ENCODE results near the gene TTC7B.

TTC7B gene

GRCh38 chr14:90773705-90774104 is 42.5 kb downstream of the TTC7B start:
- H3K36me3 ChIP-seq (ENCODE audit: insufficient read depth, low read length): peaks cover 26% of the 10 kb centered on the region
- no peaks in the 10 kb centered on the region for H3K4me1 ChIP-seq (ENCODE audit: insufficient read depth, low read length)
- no peak overlapping the region for H3K4me3 ChIP-seq (ENCODE audit: low read length)
- H3K9me3 ChIP-seq (ENCODE audit: low read length): peaks cover 4% of the 10 kb centered on the region
- H2AFZ ChIP-seq (ENCODE audit: low read depth, low read length): no peak overlapping the region
- H3K27me3 ChIP-seq (ENCODE audit: insufficient read depth, low read length): no peaks in the 10 kb centered on the region

DNA sequence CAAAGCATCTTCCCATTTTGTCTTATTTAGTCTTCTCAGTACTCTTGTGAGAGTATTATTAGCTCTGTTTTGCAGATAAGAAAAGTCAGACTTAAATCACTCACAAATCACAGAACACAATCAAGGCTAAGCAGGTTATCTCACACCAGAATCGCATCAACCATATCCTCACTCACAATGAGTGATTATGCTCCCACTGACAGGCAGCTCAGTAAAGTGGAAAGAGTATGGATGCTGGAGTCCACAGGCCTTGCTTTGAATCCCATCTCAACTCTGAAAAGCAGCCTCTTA is 43.1 kb downstream of the TTC7B start:
- peaks cover 22% of the 10 kb centered on the region for H3K36me3 ChIP-seq (ENCODE audit: insufficient read depth, low read length)
- no peaks in the 10 kb centered on the region for H3K27me3 ChIP-seq (ENCODE audit: insufficient read depth, low read length)
- no peak overlapping the region for H3K4me3 ChIP-seq (ENCODE audit: low read length)
- no peaks in the 10 kb centered on the region for H3K4me1 ChIP-seq (ENCODE audit: insufficient read depth, low read length)
- H3K9me3 ChIP-seq (ENCODE audit: low read length): peaks cover 9% of the 10 kb centered on the region
- no peak overlapping the region for H2AFZ ChIP-seq (ENCODE audit: low read depth, low read length)

DNA sequence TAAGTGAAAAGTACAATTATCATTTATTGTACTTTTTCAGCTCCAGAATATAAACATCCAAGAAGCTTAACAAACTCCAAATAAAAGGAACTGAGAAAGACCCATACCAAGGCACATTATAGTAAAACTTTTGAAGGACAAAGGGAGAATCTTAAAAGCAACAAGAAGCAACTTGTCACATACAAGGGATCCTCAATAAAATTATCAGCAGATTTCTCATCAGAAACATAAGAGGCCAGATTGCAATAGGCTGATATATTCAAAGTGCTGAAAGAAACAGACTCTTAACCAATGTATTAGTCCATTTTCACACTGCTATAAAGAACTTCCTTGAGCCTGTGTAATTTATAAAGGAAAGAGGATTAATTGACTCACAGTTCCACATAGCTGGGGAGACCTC is 48.3 kb downstream of the TTC7B start:
- no peaks in the 10 kb centered on the region for H3K4me1 ChIP-seq (ENCODE audit: insufficient read depth, low read length)
- H3K27me3 ChIP-seq (ENCODE audit: insufficient read depth, low read length): no peaks in the 10 kb centered on the region
- H2AFZ ChIP-seq (ENCODE audit: low read depth, low read length): no peak overlapping the region
- H3K4me3 ChIP-seq (ENCODE audit: low read length): no peak overlapping the region
- H3K36me3 ChIP-seq (ENCODE audit: insufficient read depth, low read length): peaks cover 34% of the 10 kb centered on the region
- H3K9me3 ChIP-seq (ENCODE audit: low read length): peaks cover 18% of the 10 kb centered on the region

- Histone ChIP-seq H2AFZ (ENCODE audit: low read depth, low read length) (no peak overlapping the region), H3K36me3 (ENCODE audit: insufficient read depth, low read length) (no peaks in the 10 kb centered on the region), H3K9me3 (ENCODE audit: low read length) (peaks cover 1% of the 10 kb centered on the region), H3K27me3 (ENCODE audit: insufficient read depth, low read length) (no peaks in the 10 kb centered on the region), H3K4me1 (ENCODE audit: insufficient read depth, low read length) (peaks cover 6% of the 10 kb centered on the region), H3K4me3 (ENCODE audit: low read length) (no peak overlapping the region)
Observed at GRCh38 chr14:90760591-90761316, 55.5 kb downstream of the TTC7B start.

GRCh38 chr14:90760078-90760444 is 56.2 kb downstream of the TTC7B start:
- Histone ChIP-seq H3K9me3 (ENCODE audit: low read length) (peaks cover 1% of the 10 kb centered on the region), H3K4me1 (ENCODE audit: insufficient read depth, low read length) (peaks cover 6% of the 10 kb centered on the region), H2AFZ (ENCODE audit: low read depth, low read length) (no peak overlapping the region), H3K4me3 (ENCODE audit: low read length) (no peak overlapping the region), H3K36me3 (ENCODE audit: insufficient read depth, low read length) (no peaks in the 10 kb centered on the region), H3K27me3 (ENCODE audit: insufficient read depth, low read length) (no peaks in the 10 kb centered on the region)

- no peak overlapping the region for H3K4me3 ChIP-seq (ENCODE audit: low read length)
- H2AFZ ChIP-seq (ENCODE audit: low read depth, low read length): no peak overlapping the region
- peaks cover 6% of the 10 kb centered on the region for H3K4me1 ChIP-seq (ENCODE audit: insufficient read depth, low read length)
- H3K27me3 ChIP-seq (ENCODE audit: insufficient read depth, low read length): no peaks in the 10 kb centered on the region
- no peaks in the 10 kb centered on the region for H3K36me3 ChIP-seq (ENCODE audit: insufficient read depth, low read length)
- H3K9me3 ChIP-seq (ENCODE audit: low read length): peaks cover 1% of the 10 kb centered on the region
Observed at GRCh38 chr14:90759370-90760077, 56.7 kb downstream of the TTC7B start.

- Histone ChIP-seq H3K4me3 (ENCODE audit: low read length) (peak overlapping the region; percentile 39), H3K4me1 (ENCODE audit: insufficient read depth, low read length) (peaks cover 6% of the 10 kb centered on the region), H3K27me3 (ENCODE audit: insufficient read depth, low read length) (no peaks in the 10 kb centered on the region), H2AFZ (ENCODE audit: low read depth, low read length) (no peak overlapping the region), H3K36me3 (ENCODE audit: insufficient read depth, low read length) (no peaks in the 10 kb centered on the region), H3K9me3 (ENCODE audit: low read length) (peaks cover 1% of the 10 kb centered on the region)
Observed at GRCh38 chr14:90758959-90759358, 57.3 kb downstream of the TTC7B start.

DNA sequence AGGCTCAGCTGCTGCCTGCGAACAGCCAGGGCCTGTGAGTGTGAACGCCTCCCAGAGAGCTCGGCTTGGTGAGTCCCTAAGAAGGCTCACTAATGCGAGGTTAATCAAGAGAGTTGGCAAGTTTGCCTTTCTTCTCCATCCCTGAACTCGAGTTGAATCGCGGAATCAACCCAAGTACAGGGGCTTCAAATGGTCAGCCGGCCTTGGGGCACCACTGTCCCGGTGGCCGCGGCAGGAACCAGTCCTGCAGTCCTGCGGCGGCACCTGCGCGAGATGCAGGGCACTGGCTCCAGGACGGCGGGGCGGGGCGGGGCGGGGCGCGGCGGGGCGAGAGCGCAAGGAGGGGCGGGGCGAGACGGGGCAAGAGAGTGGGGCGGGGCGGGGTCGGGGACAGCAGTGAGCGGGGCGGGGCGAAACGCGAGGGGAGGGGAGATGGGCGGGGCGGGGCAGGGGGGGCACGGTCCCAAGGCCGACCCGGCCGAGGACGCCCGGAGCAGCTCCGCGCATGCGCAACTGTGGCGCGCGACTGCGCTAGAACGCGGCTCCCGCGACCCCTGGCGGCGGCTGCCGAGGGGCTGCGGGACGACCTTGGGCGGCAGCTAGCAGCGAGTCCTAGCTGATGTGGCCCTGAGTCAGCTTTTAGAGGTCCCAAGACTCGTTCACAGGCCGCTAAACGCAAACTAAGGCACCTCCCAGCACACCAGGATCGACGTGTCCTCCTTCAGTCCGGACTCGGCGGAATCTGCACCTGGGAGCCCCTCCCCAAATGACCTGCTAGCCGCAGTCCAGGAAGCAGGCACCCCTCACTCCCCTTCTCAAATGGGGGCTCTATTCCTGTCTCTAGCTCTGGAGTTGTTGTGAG is 58.0 kb downstream of the TTC7B start:
- Histone ChIP-seq H3K4me3 (ENCODE audit: low read length) (peak overlapping the region; percentile 39), H3K27me3 (ENCODE audit: insufficient read depth, low read length) (no peaks in the 10 kb centered on the region), H2AFZ (ENCODE audit: low read depth, low read length) (peak overlapping the region; percentile 21), H3K36me3 (ENCODE audit: insufficient read depth, low read length) (no peaks in the 10 kb centered on the region), H3K4me1 (ENCODE audit: insufficient read depth, low read length) (peaks cover 6% of the 10 kb centered on the region), H3K9me3 (ENCODE audit: low read length) (no peaks in the 10 kb centered on the region)

DNA sequence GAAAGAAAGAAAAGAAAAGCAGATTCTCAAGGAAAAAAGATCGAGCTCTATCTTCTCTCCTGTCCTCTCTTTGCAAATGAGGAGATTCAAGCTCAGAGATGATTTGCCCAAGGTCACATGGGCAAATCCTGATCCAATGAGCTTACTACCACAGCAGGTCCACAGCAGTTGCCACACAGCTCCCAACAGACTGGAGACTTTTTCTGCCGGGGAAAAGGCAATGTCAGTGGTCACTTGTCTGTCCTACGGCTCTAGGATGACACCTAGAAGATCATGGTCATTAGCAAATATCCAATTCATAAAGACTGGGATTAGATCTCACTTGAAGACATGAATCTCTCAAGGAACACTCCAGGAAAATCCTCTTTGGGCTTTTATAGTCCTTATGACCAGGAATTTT is 58.8 kb downstream of the TTC7B start:
- H3K4me3 ChIP-seq (ENCODE audit: low read length): no peak overlapping the region
- H3K9me3 ChIP-seq (ENCODE audit: low read length): no peaks in the 10 kb centered on the region
- H3K36me3 ChIP-seq (ENCODE audit: insufficient read depth, low read length): no peaks in the 10 kb centered on the region
- H2AFZ ChIP-seq (ENCODE audit: low read depth, low read length): peak overlapping the region; percentile 21
- H3K27me3 ChIP-seq (ENCODE audit: insufficient read depth, low read length): no peaks in the 10 kb centered on the region
- peaks cover 6% of the 10 kb centered on the region for H3K4me1 ChIP-seq (ENCODE audit: insufficient read depth, low read length)

- Histone ChIP-seq H3K36me3 (ENCODE audit: insufficient read depth, low read length) (no peaks in the 10 kb centered on the region), H3K4me3 (ENCODE audit: low read length) (no peak overlapping the region), H3K9me3 (ENCODE audit: low read length) (no peaks in the 10 kb centered on the region), H3K27me3 (ENCODE audit: insufficient read depth, low read length) (no peaks in the 10 kb centered on the region), H3K4me1 (ENCODE audit: insufficient read depth, low read length) (peaks cover 6% of the 10 kb centered on the region), H2AFZ (ENCODE audit: low read depth, low read length) (no peak overlapping the region)
Observed at GRCh38 chr14:90756755-90757345, 59.4 kb downstream of the TTC7B start.

DNA sequence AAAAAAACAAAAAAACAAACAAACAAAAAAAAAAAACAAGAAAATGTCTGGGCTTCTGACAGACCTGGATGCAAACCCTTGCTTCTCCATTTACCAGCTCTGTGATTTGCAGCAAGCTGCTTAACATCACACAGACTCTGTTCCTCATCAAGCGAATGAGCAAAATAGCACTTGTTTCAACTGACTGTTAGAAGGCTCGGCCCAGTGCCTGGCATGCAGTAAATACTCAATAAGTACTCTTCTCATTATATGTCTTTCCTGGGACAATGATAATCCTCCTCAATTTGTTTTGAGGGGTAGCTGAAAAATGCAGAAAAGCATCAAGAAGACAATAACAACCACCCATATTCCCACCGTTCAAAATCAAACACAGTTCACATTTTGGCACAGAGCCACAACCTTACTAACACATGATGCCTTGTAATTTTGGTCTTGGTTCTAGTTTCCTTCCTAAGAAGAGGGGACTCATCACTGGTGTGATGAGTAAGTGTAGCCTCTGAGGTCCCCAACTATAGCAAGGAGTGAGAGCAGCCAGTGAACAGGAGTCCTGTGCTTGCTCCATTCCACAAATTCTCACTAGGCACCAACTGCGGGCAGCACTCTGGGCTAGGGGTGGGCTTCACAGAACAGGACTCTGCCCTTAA is 60.4 kb downstream of the TTC7B start:
- peaks cover 6% of the 10 kb centered on the region for H3K4me1 ChIP-seq (ENCODE audit: insufficient read depth, low read length)

DNA sequence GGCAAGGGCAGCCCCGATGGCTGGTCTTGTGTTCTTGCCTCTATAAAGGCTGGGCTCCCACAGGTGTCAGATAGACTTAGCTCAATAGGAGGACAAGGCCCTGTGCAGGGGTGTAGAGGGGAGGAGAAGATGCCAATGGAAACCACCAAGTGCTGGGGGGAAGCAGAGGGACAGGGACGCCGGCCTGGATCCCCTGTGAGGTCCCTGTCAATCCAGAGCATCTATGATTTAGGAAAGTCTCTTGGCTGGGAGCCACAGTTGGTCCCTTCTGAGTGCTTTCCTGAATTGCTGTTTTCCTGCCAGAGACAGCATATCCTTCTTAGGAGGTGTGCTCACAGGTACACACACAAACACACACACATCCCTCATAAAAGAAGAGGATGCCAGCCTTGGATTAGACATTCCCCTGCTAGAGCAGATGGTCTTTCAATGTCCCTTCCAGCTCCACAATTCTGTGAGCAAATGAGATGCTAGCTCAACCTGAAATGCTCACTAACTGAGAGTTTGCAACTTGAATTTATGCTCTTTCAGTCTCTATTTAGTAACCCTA is 62.7 kb downstream of the TTC7B start:
- Histone ChIP-seq H3K4me1 (ENCODE audit: insufficient read depth, low read length) (peaks cover under 1% of the 10 kb centered on the region), H2AFZ (ENCODE audit: low read depth, low read length) (no peak overlapping the region), H3K9me3 (ENCODE audit: low read length) (no peaks in the 10 kb centered on the region), H3K4me3 (ENCODE audit: low read length) (no peak overlapping the region), H3K36me3 (ENCODE audit: insufficient read depth, low read length) (no peaks in the 10 kb centered on the region), H3K27me3 (ENCODE audit: insufficient read depth, low read length) (no peaks in the 10 kb centered on the region)

More for the DNA sequence above, 60.4 kb downstream of the TTC7B start:
- H3K9me3 ChIP-seq (ENCODE audit: low read length): no peaks in the 10 kb centered on the region
- H2AFZ ChIP-seq (ENCODE audit: low read depth, low read length): no peak overlapping the region
- no peaks in the 10 kb centered on the region for H3K36me3 ChIP-seq (ENCODE audit: insufficient read depth, low read length)
- H3K27me3 ChIP-seq (ENCODE audit: insufficient read depth, low read length): no peaks in the 10 kb centered on the region
- no peak overlapping the region for H3K4me3 ChIP-seq (ENCODE audit: low read length)
